Loucy (cell line): ENCODE measurements around the gene KCNMA1.

Source experiments
- H2AFZ ChIP-seq: fragments of 200-600 bp; sonication (generic); 2 replicates; pipeline ENCODE4 v1.6.0; 2016; ENCODE audit warnings: antibody characterized with exemption, mild to moderate bottlenecking, low read length, moderate library complexity
- H3F3A ChIP-seq: fragments of 200-600 bp; 2 replicates; pipeline ENCODE4 v1.6.0; 2016; ENCODE audit warnings: antibody characterized with exemption, low read depth, mild to moderate bottlenecking
- H3K27me3 ChIP-seq: fragments of 200-600 bp; sonication (generic); 2 replicates; pipeline ENCODE4 v1.6.1; 2014; ENCODE audit warnings: low read length, mild to moderate bottlenecking; ENCODE audit not compliant: insufficient read depth, poor library complexity, severe bottlenecking
- H3K36me3 ChIP-seq: fragments of 200-600 bp; sonication (generic); 2 replicates; pipeline ENCODE4 v1.6.1; 2016; ENCODE audit warnings: low read length; ENCODE audit not compliant: insufficient read depth
- H3K4me1 ChIP-seq: fragments of 200-600 bp; sonication (generic); 2 replicates; pipeline ENCODE4 v1.5.1; 2014; ENCODE audit warnings: low read length, mild to moderate bottlenecking; ENCODE audit not compliant: insufficient read depth, poor library complexity, severe bottlenecking
- H3K4me2 ChIP-seq: fragments of 200-600 bp; sonication (generic); 2 replicates; pipeline ENCODE4 v1.6.0; 2014; ENCODE audit warnings: antibody characterized with exemption, low read length, low read depth, mild to moderate bottlenecking; ENCODE audit not compliant: poor library complexity, severe bottlenecking
- H3K4me3 ChIP-seq: fragments of 200-600 bp; sonication (generic); 2 replicates; pipeline ENCODE4 v1.5.1; 2014; ENCODE audit warnings: low read length, mild to moderate bottlenecking, mixed read lengths; ENCODE audit not compliant: poor library complexity, severe bottlenecking
- H3K79me2 ChIP-seq: fragments of 200-600 bp; sonication (generic); 2 replicates; pipeline ENCODE4 v1.6.1; 2014; ENCODE audit warnings: low read length; ENCODE audit not compliant: insufficient read depth
- H3K9ac ChIP-seq: fragments of 200-600 bp; sonication (generic); 2 replicates; pipeline ENCODE4 v1.6.0; 2014; ENCODE audit warnings: mild to moderate bottlenecking, low read depth, low read length, moderate library complexity; ENCODE audit not compliant: poor library complexity, severe bottlenecking
- H3K9me2 ChIP-seq: fragments of 200-600 bp; sonication (generic); replicated peaks from 2 replicates; pipeline ENCODE4 v1.6.1; 2016; ENCODE audit warnings: low read depth, low read length, mixed read lengths
- H3K9me3 ChIP-seq: fragments of 200-600 bp; sonication (generic); 2 replicates; pipeline ENCODE4 v1.6.1; 2014; ENCODE audit warnings: mild to moderate bottlenecking, antibody characterized with exemption, low read length, low read depth; ENCODE audit not compliant: insufficient read depth
- H4K20me1 ChIP-seq: fragments of 200-600 bp; sonication (generic); 2 replicates; pipeline ENCODE4 v1.6.0; 2014; ENCODE audit warnings: antibody characterized with exemption, low read length, mild to moderate bottlenecking; ENCODE audit not compliant: insufficient read depth, poor library complexity, severe bottlenecking
- CTCF ChIP-seq: fragments of 200-600 bp; sonication (generic); conservative IDR thresholded peaks from 2 replicates; pipeline ENCODE4 v1.5.1; 2014; ENCODE audit warnings: mild to moderate bottlenecking, antibody characterized with exemption, low read length
- EZH2phosphoT487 ChIP-seq: fragments of 200-600 bp; IDR thresholded peaks from 2 replicates; pipeline ENCODE4 v1.6.1; 2018; ENCODE audit warnings: antibody characterized with exemption, mild to moderate bottlenecking, moderate library complexity, borderline replicate concordance

KCNMA1 gene

GRCh38 chr10:77296534-77297392, 340.8 kb downstream of the KCNMA1 start:
- no peaks in the 10 kb centered on the region for H3K9me3 ChIP-seq
- no peak for TF ChIP-seq EZH2phosphoT487
- TF ChIP-seq CTCF, result peak; percentile 45
- H2AFZ ChIP-seq, result no peak overlapping the region
- H3K9me2 ChIP-seq, result no peaks in the 10 kb centered on the region
- no peaks in the 10 kb centered on the region for H3F3A ChIP-seq
- H3K9ac ChIP-seq, result no peak overlapping the region
- no peaks in the 10 kb centered on the region for H4K20me1 ChIP-seq
- H3K4me3 ChIP-seq, result no peak overlapping the region
- H3K4me1 ChIP-seq, result no peaks in the 10 kb centered on the region
- no peaks in the 10 kb centered on the region for H3K79me2 ChIP-seq
- no peaks in the 10 kb centered on the region for H3K27me3 ChIP-seq
- H3K36me3 ChIP-seq, result no peaks in the 10 kb centered on the region
- no peak overlapping the region for H3K4me2 ChIP-seq

DNA sequence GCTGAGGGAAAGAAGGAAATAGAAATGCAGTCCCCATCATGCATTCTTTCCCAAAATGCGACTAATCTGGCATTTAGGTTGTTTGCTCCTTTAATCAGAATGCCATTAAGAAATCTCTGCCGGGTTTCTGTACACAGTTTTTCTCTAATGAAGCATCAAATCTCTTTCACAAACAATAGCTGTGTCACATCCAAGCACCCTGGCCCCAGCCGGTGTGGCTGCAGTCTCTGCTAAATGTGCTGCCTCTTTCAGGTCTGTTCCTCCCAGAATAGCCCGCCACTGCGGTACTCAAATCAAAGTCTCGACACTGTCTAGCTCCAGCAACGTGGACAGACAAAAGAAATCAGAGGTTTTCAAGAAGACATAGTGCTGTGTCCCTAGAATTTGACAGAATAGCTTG, 343.8 kb downstream of the KCNMA1 start:
- Histone ChIP-seq H3K4me1 (peaks cover 10% of the 10 kb centered on the region), H3K9me3 (no peaks in the 10 kb centered on the region), H2AFZ (no peak overlapping the region), H3F3A (no peaks in the 10 kb centered on the region), H3K9ac (no peak overlapping the region), H3K9me2 (no peaks in the 10 kb centered on the region), H3K36me3 (no peaks in the 10 kb centered on the region), H3K27me3 (no peaks in the 10 kb centered on the region), H3K79me2 (no peaks in the 10 kb centered on the region), H3K4me2 (no peak overlapping the region), H3K4me3 (no peak overlapping the region), H4K20me1 (no peaks in the 10 kb centered on the region)
- TF ChIP-seq EZH2phosphoT487 (no peak), CTCF (no peak)

DNA sequence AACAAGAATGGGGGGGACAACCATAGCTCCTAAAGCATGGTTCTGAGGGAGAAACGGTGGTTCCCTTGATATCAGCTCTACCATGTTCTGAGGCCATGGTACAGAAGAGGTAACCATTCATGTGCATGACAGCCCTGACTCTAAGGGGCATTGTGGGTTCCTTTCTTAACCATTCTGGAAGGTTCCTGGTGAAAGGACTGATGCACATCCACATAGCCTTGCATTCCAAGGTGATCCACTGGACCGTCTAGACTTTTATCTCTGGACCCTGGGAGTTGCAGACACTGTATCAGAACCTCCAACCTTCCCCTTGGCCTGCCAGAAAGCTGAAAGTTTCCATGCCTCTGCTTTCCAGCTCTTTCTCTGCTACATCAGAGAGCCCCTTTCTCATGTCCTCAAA, 344.3 kb downstream of the KCNMA1 start:
- no peaks in the 10 kb centered on the region for H4K20me1 ChIP-seq
- H3K36me3 ChIP-seq, result no peaks in the 10 kb centered on the region
- H3K27me3 ChIP-seq, result no peaks in the 10 kb centered on the region
- H3F3A ChIP-seq, result no peaks in the 10 kb centered on the region
- no peak overlapping the region for H3K4me2 ChIP-seq
- H3K9ac ChIP-seq, result no peak overlapping the region
- H3K4me3 ChIP-seq, result no peak overlapping the region
- H2AFZ ChIP-seq, result no peak overlapping the region
- no peaks in the 10 kb centered on the region for H3K9me2 ChIP-seq
- H3K4me1 ChIP-seq, result peaks cover 10% of the 10 kb centered on the region
- TF ChIP-seq CTCF (no peak), EZH2phosphoT487 (no peak)
- H3K9me3 ChIP-seq, result no peaks in the 10 kb centered on the region
- H3K79me2 ChIP-seq, result no peaks in the 10 kb centered on the region
